ENCODE results near the gene AGPAT4.
"Not testable (repeated sequence)": the region's sequence is repeated elsewhere in the genome, so short reads cannot be mapped to it uniquely, and the experiment has no call there.

AGPAT4 gene

GRCh38 chr6:161273752-161274487, at the start of gene AGPAT4:
Gene AGPAT4, minus strand, starts transcription at chr6:161274061. Its CDS starts 41,848 bp downstream, at chr6:161232213.
- DNase-seq (ENCODE audit: low read depth), result peak; percentile 39

- DNase-seq (ENCODE audit: low read depth), result no peak
Measured at GRCh38 chr6:161319231-161319630, 45.4 kb upstream of the AGPAT4 start.

GRCh38 chr6:161318456-161318855, 44.6 kb upstream of the AGPAT4 start:
- no peak for DNase-seq (ENCODE audit: low read depth)

GRCh38 chr6:161316531-161316930, 42.7 kb upstream of the AGPAT4 start:
- no peak for DNase-seq (ENCODE audit: low read depth)

- not testable (repeated sequence) for DNase-seq (ENCODE audit: low read depth)
Measured at GRCh38 chr6:161315246-161315917, 41.5 kb upstream of the AGPAT4 start.

GRCh38 chr6:161314541-161315245, 40.8 kb upstream of the AGPAT4 start:
- DNase-seq (ENCODE audit: low read depth), result not testable (repeated sequence)

GRCh38 chr6:161313940-161314509, 40.2 kb upstream of the AGPAT4 start:
- DNase-seq (ENCODE audit: low read depth), result no peak

- not testable (repeated sequence) for DNase-seq (ENCODE audit: low read depth)
Measured at GRCh38 chr6:161313475-161313874, 39.6 kb upstream of the AGPAT4 start.

GRCh38 chr6:161309774-161310173, 35.9 kb upstream of the AGPAT4 start:
- DNase-seq (ENCODE audit: low read depth), result not testable (repeated sequence)

GRCh38 chr6:161308075-161308655, 34.3 kb upstream of the AGPAT4 start:
- DNase-seq (ENCODE audit: low read depth), result no peak

- DNase-seq (ENCODE audit: low read depth), result no peak
Measured at GRCh38 chr6:161305860-161306259, 32.0 kb upstream of the AGPAT4 start.

- no peak for DNase-seq (ENCODE audit: low read depth)
Measured at GRCh38 chr6:161303628-161304340, 29.9 kb upstream of the AGPAT4 start.

GRCh38 chr6:161302949-161303348, 29.1 kb upstream of the AGPAT4 start:
- DNase-seq (ENCODE audit: low read depth), result no peak

GRCh38 chr6:161301338-161301737, 27.5 kb upstream of the AGPAT4 start:
- no peak for DNase-seq (ENCODE audit: low read depth)

GRCh38 chr6:161300823-161301222, 27.0 kb upstream of the AGPAT4 start:
- DNase-seq (ENCODE audit: low read depth), result no peak

- DNase-seq (ENCODE audit: low read depth), result no peak
Measured at GRCh38 chr6:161299726-161300125, 25.9 kb upstream of the AGPAT4 start.

GRCh38 chr6:161295784-161296183, 21.9 kb upstream of the AGPAT4 start:
- no peak for DNase-seq (ENCODE audit: low read depth)

- no peak for DNase-seq (ENCODE audit: low read depth)
Measured at GRCh38 chr6:161292650-161293281, 18.9 kb upstream of the AGPAT4 start.

- no peak for DNase-seq (ENCODE audit: low read depth)
Measured at GRCh38 chr6:161292145-161292544, 18.3 kb upstream of the AGPAT4 start.

- DNase-seq (ENCODE audit: low read depth), result no peak
Measured at GRCh38 chr6:161290751-161291150, 16.9 kb upstream of the AGPAT4 start.

- no peak for DNase-seq (ENCODE audit: low read depth)
Measured at GRCh38 chr6:161284653-161285052, 10.8 kb upstream of the AGPAT4 start.
